A673 (cell line): ENCODE measurements around the gene MYO1D. TPM values are rescaled to one million over a fixed set of nuclear protein-coding genes. Genes with fewer than 3 reads are reported as not detected.

Experiments used
- BruUV-seq: library from RNA; stranded (reverse); fragments of 400-500 nt; replicated peaks from 2 replicates; lab custom pipeline; 2021; lab: Mats Ljungman, UMichigan
- CTCF ChIA-PET: fragments of 300-600 bp; sonication (Branson Sonifier 250); formaldehyde crosslinking; loops from one replicate; lab custom pipeline; 2022; ENCODE audit warnings: antibody characterized with exemption; lab: Charles Lee
- POLR2A ChIA-PET: fragments of 300-600 bp; sonication (Branson Sonifier 250); formaldehyde crosslinking; loops from one replicate; lab custom pipeline; 2022; ENCODE audit warnings: antibody characterized with exemption; ENCODE audit not compliant: low non-redundant PET; lab: Charles Lee
- DNase-seq: peaks from one replicate; pipeline ENCODE4 v3.0.0-alpha.2; 2015; ENCODE audit warnings: low spot score
- H3K27ac ChIP-seq: fragments of 200-600 bp; sonication (generic); 2 replicates; pipeline ENCODE4 v1.5.1; 2016; ENCODE audit warnings: mixed run types, low read depth, mild to moderate bottlenecking, mixed read lengths, antibody characterized with exemption, low read length; ENCODE audit not compliant: poor library complexity, severe bottlenecking
- H3K27me3 ChIP-seq: fragments of 200-600 bp; sonication (generic); replicated peaks from 2 replicates; pipeline ENCODE4 v1.6.1; 2017; ENCODE audit warnings: mixed run types, low read depth, mild to moderate bottlenecking, mixed read lengths, antibody characterized with exemption, low read length; ENCODE audit not compliant: insufficient read depth, poor library complexity
- H3K36me3 ChIP-seq: fragments of 200-600 bp; sonication (generic); 2 replicates; pipeline ENCODE4 v1.6.1; 2016; ENCODE audit warnings: mixed run types, mild to moderate bottlenecking, mixed read lengths, antibody characterized with exemption, low read length; ENCODE audit not compliant: insufficient read depth, poor library complexity, severe bottlenecking
- H3K4me1 ChIP-seq: fragments of 200-600 bp; sonication (generic); 2 replicates; pipeline ENCODE4 v1.6.1; 2017; ENCODE audit warnings: mixed run types, mild to moderate bottlenecking, mixed read lengths, antibody characterized with exemption, low read length; ENCODE audit not compliant: insufficient read depth, poor library complexity, severe bottlenecking
- H3K4me3 ChIP-seq: fragments of 200-600 bp; sonication (generic); 2 replicates; pipeline ENCODE4 v1.5.1; 2016; ENCODE audit warnings: low read depth, mixed run types, mild to moderate bottlenecking, mixed read lengths, low read length; ENCODE audit not compliant: poor library complexity, severe bottlenecking
- H3K9me3 ChIP-seq: fragments of 200-600 bp; sonication (generic); 2 replicates; pipeline ENCODE4 v1.6.1; 2016; ENCODE audit warnings: mixed run types, low read depth, mild to moderate bottlenecking, mixed read lengths, antibody characterized with exemption, low read length; ENCODE audit not compliant: poor library complexity, severe bottlenecking
- EZH2 ChIP-seq: fragments of 200-600 bp; sonication (generic); IDR thresholded peaks from 2 replicates; pipeline ENCODE4 v1.6.1; 2017; ENCODE audit warnings: borderline replicate concordance, low read depth, mild to moderate bottlenecking, mixed read lengths, antibody characterized with exemption, low read length; ENCODE audit not compliant: poor library complexity, severe bottlenecking
- intact Hi-C: fragments of 100-400 bp; cut with micrococcal nuclease; formaldehyde crosslinking; loops from one replicate; pipeline ENCODE4 v1.10.0; 2022; ENCODE audit not compliant: unreplicated experiment
- total RNA-seq: library from RNA; stranded (reverse); gene quantifications from 2 replicates; pipeline ENCODE4 v1.2.3, GENCODE V29; 2021
- TF ChIP-seq, protein P1 (sequence below): fragments of 300-800, 200-600 bp; sonication (generic); conservative IDR thresholded peaks from 2 replicates; pipeline ENCODE4 v1.5.1; 2017; ENCODE audit warnings: low read depth, mild to moderate bottlenecking, antibody characterized with exemption, low read length, moderate library complexity, mixed read lengths

MYO1D gene
- total RNA-seq, 1 experiment from 2014 or later: 10.4 TPM

DNA sequence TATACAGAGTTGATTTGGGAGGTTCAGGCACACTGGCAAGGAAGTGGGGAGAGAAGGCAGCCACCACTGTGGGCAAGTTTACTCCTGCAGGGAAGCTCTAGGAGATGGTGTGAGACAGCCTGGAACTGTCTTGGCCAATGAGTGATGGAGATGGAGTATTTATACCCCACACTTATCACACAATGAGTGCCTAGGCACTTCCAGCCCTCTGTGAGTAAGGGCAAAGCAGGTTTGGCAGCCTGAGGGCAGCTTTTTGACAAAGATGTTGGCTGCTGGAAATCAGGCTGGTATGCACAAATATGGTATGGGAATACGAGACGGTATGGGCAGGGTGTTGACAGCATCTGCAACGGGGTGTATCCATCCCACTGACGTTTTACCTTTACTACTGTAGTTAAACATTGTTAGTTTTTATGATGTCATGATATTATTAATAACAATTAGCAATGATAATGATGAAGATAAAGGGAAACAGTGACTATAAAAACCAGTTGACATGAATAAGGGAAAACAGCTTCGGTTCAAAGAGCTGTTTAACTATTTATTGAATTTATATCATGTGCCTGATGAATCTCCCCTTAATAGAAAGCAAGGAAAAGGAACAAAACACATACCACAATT is 240.2 kb downstream of the MYO1D start:
- no peak for TF ChIP-seq EZH2
- TF ChIP-seq, protein P1, sequence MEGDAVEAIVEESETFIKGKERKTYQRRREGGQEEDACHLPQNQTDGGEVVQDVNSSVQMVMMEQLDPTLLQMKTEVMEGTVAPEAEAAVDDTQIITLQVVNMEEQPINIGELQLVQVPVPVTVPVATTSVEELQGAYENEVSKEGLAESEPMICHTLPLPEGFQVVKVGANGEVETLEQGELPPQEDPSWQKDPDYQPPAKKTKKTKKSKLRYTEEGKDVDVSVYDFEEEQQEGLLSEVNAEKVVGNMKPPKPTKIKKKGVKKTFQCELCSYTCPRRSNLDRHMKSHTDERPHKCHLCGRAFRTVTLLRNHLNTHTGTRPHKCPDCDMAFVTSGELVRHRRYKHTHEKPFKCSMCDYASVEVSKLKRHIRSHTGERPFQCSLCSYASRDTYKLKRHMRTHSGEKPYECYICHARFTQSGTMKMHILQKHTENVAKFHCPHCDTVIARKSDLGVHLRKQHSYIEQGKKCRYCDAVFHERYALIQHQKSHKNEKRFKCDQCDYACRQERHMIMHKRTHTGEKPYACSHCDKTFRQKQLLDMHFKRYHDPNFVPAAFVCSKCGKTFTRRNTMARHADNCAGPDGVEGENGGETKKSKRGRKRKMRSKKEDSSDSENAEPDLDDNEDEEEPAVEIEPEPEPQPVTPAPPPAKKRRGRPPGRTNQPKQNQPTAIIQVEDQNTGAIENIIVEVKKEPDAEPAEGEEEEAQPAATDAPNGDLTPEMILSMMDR: no peak
- Histone ChIP-seq H3K9me3 (no peaks in the 10 kb centered on the region), H3K36me3 (no peaks in the 10 kb centered on the region), H3K4me1 (no peaks in the 10 kb centered on the region), H3K4me3 (no peak overlapping the region), H3K27ac (no peak overlapping the region), H3K27me3 (no peaks in the 10 kb centered on the region)
- no TSS peak for BruUV-seq
- no peak for DNase-seq
- ChIA-PET POLR2A (no interaction called here), CTCF (no interaction called here)
- intact Hi-C loops: no loop called here

DNA sequence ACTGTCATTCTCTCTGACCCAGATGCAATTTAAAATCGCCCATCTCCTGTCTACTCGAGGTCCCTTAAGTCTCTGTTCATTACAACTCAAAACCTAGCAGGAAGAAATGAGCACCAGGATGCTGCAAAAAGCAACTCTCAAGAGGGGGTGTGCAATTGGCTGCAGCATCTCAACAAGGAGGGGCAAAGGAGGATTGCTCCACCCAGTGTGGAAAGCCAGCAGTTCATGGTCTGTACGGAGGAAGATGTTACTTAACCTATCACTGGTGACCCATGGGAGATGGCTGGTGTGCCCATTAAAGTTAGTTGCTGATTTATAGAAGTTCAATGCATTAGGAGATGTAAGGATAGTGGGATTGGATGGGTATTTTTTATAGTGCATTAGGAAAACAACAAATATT is 242.8 kb downstream of the MYO1D start:
- Histone ChIP-seq H3K9me3 (no peaks in the 10 kb centered on the region), H3K4me1 (no peaks in the 10 kb centered on the region), H3K27ac (no peak overlapping the region), H3K27me3 (no peaks in the 10 kb centered on the region), H3K4me3 (no peak overlapping the region), H3K36me3 (no peaks in the 10 kb centered on the region)
- CTCF ChIA-PET: no interaction called here
- TF ChIP-seq EZH2: no peak
- TF ChIP-seq, protein P1: no peak
- intact Hi-C loops: no loop called here
- no TSS peak for BruUV-seq
- POLR2A ChIA-PET: no interaction called here
- DNase-seq: no peak

DNA sequence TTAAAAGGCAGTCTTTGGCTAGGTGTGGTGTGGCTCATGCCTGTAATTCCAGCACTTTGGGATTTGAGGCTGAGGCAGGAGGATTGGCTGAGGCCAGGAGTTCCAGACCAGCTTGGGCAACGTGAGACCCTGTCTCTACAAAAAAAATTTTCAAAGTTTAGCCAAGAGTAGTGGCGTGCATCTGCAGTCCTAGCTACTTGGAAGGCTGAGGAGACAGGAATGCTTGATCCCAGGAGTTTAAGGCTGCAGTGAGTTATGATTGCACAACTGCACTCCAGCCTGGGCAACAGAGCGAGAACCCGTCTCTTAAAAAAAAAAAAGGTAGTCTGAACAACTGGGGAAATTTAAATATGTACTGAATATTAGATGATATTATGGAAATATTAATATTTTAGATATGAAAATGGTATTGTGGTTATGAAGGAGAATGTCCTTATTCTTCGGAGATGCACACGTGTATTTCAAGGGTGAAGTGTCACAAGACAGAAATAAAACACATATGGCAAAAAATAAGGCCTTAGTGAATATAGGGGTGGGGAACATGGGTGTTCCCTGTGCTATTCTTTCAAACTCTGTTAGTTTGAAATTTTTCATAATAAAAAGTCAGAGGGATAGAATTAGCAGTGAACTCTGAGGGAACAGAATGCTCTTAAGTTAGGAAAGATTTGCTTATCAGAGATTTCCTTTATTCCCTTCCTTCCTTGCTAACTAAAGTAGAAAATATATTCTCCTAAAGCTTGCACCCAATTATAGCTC is 245.4 kb downstream of the MYO1D start:
- no TSS peak for BruUV-seq
- Histone ChIP-seq H3K4me3 (no peak overlapping the region), H3K9me3 (no peaks in the 10 kb centered on the region), H3K27me3 (no peaks in the 10 kb centered on the region), H3K4me1 (no peaks in the 10 kb centered on the region), H3K36me3 (no peaks in the 10 kb centered on the region), H3K27ac (no peak overlapping the region)
- ChIA-PET CTCF (no interaction called here), POLR2A (no interaction called here)
- TF ChIP-seq EZH2: no peak
- TF ChIP-seq, protein P1: no peak
- intact Hi-C loops: no loop called here
- no peak for DNase-seq
